SK-N-DZ (cell line): ENCODE results near the gene PARP12. TPM values are rescaled to one million over a fixed set of nuclear protein-coding genes. Genes with fewer than 3 reads are reported as not detected.
A peak's percentile ranks its signal among the peaks of the same experiment; 100 is the strongest.
"Not testable (repeated sequence)": the region's sequence is repeated elsewhere in the genome, so short reads cannot be mapped to it uniquely, and the experiment has no call there.

Experiments used
- DNase-seq: peaks from one replicate; pipeline ENCODE4 v3.0.0-alpha.2; 2015; ENCODE audit warnings: low spot score
- polyA plus RNA-seq, 2 experiments: library from polyadenylated mRNA; depleted of rRNA; stranded (reverse); fragments of >200 nt; gene quantifications; 2 replicates each; pipeline ENCODE4 v1.2.3, GENCODE V29; 2014

Gene PARP12
- polyA plus RNA-seq (2014; cell fraction: cytosol; rRNA removed), result 0.93 and 2.0 TPM in 2 replicates
- polyA plus RNA-seq (2014; cell fraction: nucleus; rRNA removed), result 3.0 and 5.1 TPM in 2 replicates

GRCh38 chr7:140062528-140063299, at the start of gene PARP12:
Gene PARP12 (minus strand): TSS chr7:140062951. CDS start chr7:140062847, 104 bp downstream.
- peak; percentile 35 for DNase-seq

DNA sequence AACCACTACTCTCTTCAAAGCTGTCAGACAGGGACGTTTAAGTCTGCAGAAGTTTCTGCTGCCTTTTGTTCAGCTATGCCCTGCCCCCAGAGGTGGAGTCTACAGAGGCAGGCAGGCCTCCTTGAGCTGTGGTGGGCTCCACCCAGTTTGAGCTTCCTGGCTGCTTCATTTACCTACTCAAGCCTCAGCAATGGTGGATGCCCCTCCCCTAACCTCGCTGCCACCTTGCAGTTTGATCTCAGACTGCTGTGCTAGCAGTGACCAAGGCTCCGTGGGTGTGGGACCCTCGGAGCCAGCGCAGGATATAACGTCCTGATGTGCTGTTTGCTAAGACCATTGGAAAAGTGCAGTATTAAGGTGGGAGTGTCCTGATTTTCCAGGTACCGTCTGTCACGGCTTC, 46.0 kb upstream of the PARP12 start:
- not testable (repeated sequence) for DNase-seq

DNA sequence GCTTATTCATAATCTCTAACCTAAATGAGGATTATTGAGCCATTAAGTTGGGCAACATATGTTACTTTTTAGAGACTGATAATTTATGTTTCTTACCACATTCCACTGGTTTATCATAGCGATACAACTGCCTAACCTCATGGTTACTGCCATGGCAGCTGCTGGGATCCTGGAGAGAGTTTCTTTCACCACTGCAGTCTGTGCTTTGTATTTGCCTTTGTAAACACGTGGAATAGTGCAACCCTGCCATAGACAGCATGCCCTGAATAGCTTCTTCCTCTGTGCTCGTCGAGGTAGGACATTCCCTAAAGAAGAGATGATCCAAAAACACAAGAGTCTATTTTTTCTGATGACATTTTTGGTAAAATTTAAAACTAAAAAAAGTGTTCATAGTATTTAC, 33.7 kb upstream of the PARP12 start:
- DNase-seq, result no peak

GRCh38 chr7:140093375-140093774, 30.6 kb upstream of the PARP12 start:
- DNase-seq, result no peak

- DNase-seq, result no peak
These were observed 22.7 kb upstream of the PARP12 start for GRCh38 chr7:140085447-140085846.

- DNase-seq, result no peak
These were observed 22.2 kb upstream of the PARP12 start for GRCh38 chr7:140084972-140085371.

GRCh38 chr7:140084142-140084655, 21.4 kb upstream of the PARP12 start:
- DNase-seq, result no peak

GRCh38 chr7:140082770-140083169, 20.0 kb upstream of the PARP12 start:
- no peak for DNase-seq

GRCh38 chr7:140081774-140082425, 19.1 kb upstream of the PARP12 start:
- no peak for DNase-seq

- no peak for DNase-seq
These were observed 18.2 kb upstream of the PARP12 start for GRCh38 chr7:140080919-140081318.

DNA sequence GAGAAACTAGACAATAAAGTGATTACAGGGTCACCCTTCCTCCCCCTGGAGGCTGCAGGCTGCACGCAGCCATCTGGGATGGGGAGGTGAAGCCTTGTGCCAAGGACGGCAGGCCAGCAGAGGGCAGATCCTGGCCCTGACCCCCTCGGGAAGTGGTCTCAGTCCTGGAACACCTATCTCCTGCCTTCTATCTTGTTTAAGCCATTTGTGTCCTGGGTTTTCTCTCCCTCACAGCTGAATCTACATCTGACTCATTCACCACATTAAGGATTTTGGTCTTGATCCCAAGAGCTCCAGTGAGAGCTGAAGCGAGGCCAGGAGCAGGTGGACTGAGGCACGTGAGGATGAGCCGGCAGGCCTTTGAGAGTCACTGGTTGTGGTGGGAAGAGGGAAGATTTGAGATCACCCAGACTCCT, 16.4 kb upstream of the PARP12 start:
- DNase-seq, result peak; percentile 72

- no peak for DNase-seq
These were observed 15.6 kb upstream of the PARP12 start for GRCh38 chr7:140078392-140078791.

- DNase-seq, result no peak
These were observed 12.0 kb upstream of the PARP12 start for GRCh38 chr7:140074780-140075179.

DNA sequence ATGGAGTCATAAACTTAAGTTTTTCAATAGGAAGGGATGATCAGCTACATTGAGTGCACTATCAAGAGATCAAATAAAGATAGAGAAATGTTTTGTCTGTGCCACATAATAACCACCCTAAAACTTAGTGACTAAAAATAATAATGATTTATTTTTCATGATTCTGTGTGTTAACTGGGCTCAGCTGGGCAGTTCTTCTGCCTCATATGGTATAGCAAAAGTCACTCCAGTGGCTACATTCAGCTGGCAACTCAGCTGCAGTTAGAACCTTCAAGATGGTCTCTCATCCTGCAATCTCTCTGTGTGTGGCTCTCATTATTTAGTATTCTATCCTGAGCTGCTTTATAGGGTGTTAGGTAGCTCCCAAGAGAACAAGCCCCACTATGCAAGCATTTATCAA, 7.8 kb upstream of the PARP12 start:
- no peak for DNase-seq

GRCh38 chr7:140069298-140069949, 6.7 kb upstream of the PARP12 start:
- no peak for DNase-seq

GRCh38 chr7:140068033-140068432, 5.3 kb upstream of the PARP12 start:
- DNase-seq, result no peak

- no peak for DNase-seq
These were observed 4.3 kb upstream of the PARP12 start for GRCh38 chr7:140067052-140067451.

DNA sequence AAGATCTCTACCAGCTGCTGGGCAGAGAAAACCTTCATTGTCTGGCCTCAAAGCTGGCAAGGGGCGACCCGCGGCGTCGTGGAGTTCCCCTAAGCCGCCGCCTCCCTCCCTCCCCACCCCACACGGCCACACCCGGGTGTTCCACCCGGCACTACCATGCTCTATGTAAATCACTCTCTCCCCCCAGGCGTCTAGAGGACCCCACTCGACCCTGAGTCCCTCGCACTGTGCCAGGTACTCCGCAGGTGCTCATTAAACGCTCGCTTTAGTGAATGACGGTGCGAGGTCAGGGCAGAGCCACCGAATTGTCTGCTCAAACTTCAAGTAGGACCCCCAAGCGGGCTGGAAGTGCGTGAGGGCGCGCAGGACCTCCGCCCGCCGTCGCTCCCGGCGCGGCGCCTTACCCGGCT, 628 bp downstream of the PARP12 start:
- no peak for DNase-seq

- no peak for DNase-seq
These were observed 1.2 kb downstream of the PARP12 start for GRCh38 chr7:140061607-140061930.

DNA sequence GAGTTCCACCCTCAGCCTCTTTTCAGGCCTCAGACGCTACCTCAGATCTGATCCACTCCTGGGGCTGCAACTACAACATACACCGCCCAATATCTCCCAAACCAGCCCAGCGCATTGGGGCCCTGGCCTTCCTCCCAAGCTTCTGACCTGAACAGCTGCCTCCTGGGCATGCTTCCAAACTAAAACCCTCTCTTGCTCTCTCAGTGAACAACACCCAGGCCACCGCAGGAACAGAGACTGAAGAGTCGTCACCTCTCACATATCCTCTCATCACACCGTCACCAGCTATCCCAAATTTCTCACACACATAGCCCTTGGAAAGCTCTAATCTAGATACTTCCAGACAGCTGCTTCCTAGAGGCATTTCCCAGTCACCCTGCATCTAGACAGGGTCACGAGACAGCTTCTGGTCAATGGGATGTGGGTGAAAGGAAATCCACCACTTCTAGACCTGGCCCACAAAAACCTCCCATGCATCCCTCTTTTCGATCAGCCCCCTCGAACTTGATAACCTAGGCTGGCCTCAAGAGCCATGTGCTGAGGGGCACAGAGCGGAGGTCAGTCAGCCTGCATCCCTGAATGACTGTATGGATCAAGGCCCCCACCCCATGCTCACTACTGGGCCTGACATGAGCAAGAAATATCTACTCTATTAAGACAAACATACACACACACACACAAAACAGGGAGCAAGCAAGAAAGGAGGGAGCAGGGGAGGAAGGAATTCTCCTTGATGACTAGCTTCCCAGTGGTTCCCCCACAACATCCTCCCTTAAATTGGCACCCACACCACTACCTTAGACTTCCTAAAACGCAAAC, 1.8 kb downstream of the PARP12 start:
- no peak for DNase-seq

DNA sequence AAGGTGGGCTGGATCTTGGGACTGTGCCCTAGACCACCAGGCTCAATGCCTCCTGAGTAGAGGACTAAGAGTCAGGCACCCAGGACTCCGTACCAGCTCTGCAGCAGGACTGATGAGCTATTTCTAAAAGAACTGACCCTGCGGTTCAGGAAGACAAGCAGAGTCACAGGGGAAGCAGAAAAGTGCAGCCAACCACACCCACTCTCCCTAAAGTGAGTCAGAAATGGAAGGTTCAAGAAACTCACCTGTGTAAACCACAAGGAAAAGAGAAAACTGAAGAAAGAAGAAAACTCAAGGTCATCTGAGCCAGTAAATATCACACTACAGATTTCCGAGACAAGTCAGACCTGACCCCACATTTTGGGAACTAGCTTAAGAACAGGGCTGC, 2.5 kb downstream of the PARP12 start:
- no peak for DNase-seq
